K562 (cell line): ENCODE data around the gene SNX1. TPM values are rescaled to one million over a fixed set of nuclear protein-coding genes. Genes with fewer than 3 reads are reported as not detected.

Source experiments
- ATAC-seq: fragments of 200-7000 bp; cut with Tn5 transposase; 3 replicates; pipeline ENCODE4 v1.9.1; 2020; ENCODE audit warnings: moderate library complexity
- BruUV-seq: library from RNA; stranded (reverse); fragments of 400-500 nt; replicated peaks from 2 replicates; lab custom pipeline; 2021; lab: Mats Ljungman, UMichigan
- CTCF ChIA-PET: fragments of 300-600 bp; formaldehyde crosslinking; extraction: SDS; loops from one replicate; lab custom pipeline; 2021; ENCODE audit warnings: low intra/inter-chr PET ratio; lab: Yijun Ruan, JAX
- POLR2A ChIA-PET: fragments of 300-600, 350-650 bp; sonication (Branson Sonifier 250); formaldehyde crosslinking; extraction: SDS; loops from one replicate; lab custom pipeline; 2021; ENCODE audit warnings: antibody characterized with exemption, inconsistent platforms; lab: Yijun Ruan, JAX
- DNase-seq, 4 experiments: peaks; one replicate each; pipeline versions ENCODE4 v3.0.0 to v3.0.0-alpha.2; 2011 to 2018; ENCODE audit warnings: low spot score in 3 of 4, mixed read lengths in 3 of 4; ENCODE audit errors: extremely low read depth in 1 of 4
- FAIRE-seq: peaks from 2 replicates; lab custom pipeline; 2011; peaks lifted over from hg19 to GRCh38; lab: Jason Lieb, UNC
- H2AFZ ChIP-seq: 2 replicates; pipeline ENCODE4 v1.6.0; 2011; ENCODE audit warnings: low read depth, low read length, control low read depth, inconsistent platforms
- H3K27ac ChIP-seq: fragments of 200-600 bp; 3 replicates; pipeline ENCODE4 v1.8.0; 2011; ENCODE audit warnings: low read depth, mild to moderate bottlenecking, control low read depth, inconsistent platforms, low read length, moderate library complexity, mixed read lengths; ENCODE audit errors: extremely low read depth
- H3K27me3 ChIP-seq, 2 experiments: fragments of 300-600 bp in 1 of 2; 2 replicates in 1 of 2; 3 replicates in 1 of 2; pipeline versions ENCODE4 v1.6.0 to v1.8.0; 2011; ENCODE audit warnings: inconsistent platforms in 2 of 2, low read length in 2 of 2, mild to moderate bottlenecking in 1 of 2, mixed read lengths in 1 of 2, moderate library complexity in 1 of 2; ENCODE audit not compliant: control insufficient read depth in 2 of 2, insufficient read depth in 2 of 2
- H3K36me3 ChIP-seq: fragments of 300-600 bp; 3 replicates; pipeline ENCODE4 v1.8.0; 2011; ENCODE audit warnings: mild to moderate bottlenecking, low read length, inconsistent platforms; ENCODE audit not compliant: control insufficient read depth, insufficient read depth
- H3K4me1 ChIP-seq, 2 experiments: fragments of 200-600 bp in 1 of 2; replicated peaks in 1 of 2; 2 replicates in 1 of 2; 3 replicates in 1 of 2; pipeline versions ENCODE4 v1.5.1 to v1.8.0; 2011; ENCODE audit warnings: inconsistent platforms in 2 of 2, low read length in 2 of 2, mild to moderate bottlenecking in 1 of 2, mixed read lengths in 1 of 2, moderate library complexity in 1 of 2; ENCODE audit not compliant: control insufficient read depth in 2 of 2, insufficient read depth in 2 of 2
- H3K4me2 ChIP-seq: 2 replicates; pipeline ENCODE4 v1.6.1; 2011; ENCODE audit warnings: low read length, control low read depth, inconsistent platforms, mixed read lengths; ENCODE audit not compliant: insufficient read depth
- H3K4me3 ChIP-seq: fragments of 200-600 bp; sonication (generic), shearing (Covaris generic); 2 replicates; pipeline ENCODE4 v1.5.1; 2016; ENCODE audit warnings: control low read depth, inconsistent platforms
- H3K79me2 ChIP-seq: fragments of 200-600 bp; 3 replicates; pipeline ENCODE4 v1.8.0; 2011; ENCODE audit warnings: low read length, inconsistent platforms; ENCODE audit not compliant: control insufficient read depth, insufficient read depth
- H3K9ac ChIP-seq, 2 experiments: 2 replicates each; pipeline versions ENCODE4 v1.6.0 to v1.6.1; 2011; ENCODE audit warnings: low read depth in 2 of 2, low read length in 2 of 2, control low read depth in 1 of 2, inconsistent platforms in 1 of 2, mild to moderate bottlenecking in 1 of 2, mixed read lengths in 1 of 2; ENCODE audit not compliant: insufficient read depth in 1 of 2
- H3K9me1 ChIP-seq: one replicate; pipeline ENCODE4 v1.6.0; 2011; ENCODE audit warnings: inconsistent platforms, mild to moderate bottlenecking, low read length, moderate library complexity; ENCODE audit not compliant: control insufficient read depth, insufficient read depth
- H3K9me3 ChIP-seq: replicated peaks from 2 replicates; pipeline ENCODE4 v1.5.1; 2011; ENCODE audit warnings: low read depth, low read length, inconsistent platforms; ENCODE audit not compliant: control insufficient read depth, insufficient read depth
- H4K20me1 ChIP-seq: replicated peaks from 2 replicates; pipeline ENCODE4 v1.6.1; 2011; ENCODE audit warnings: low read length, inconsistent platforms, mixed read lengths; ENCODE audit not compliant: control insufficient read depth, insufficient read depth
- ATF2 ChIP-seq: sonication (generic); formaldehyde crosslinking; IDR thresholded peaks from 2 replicates; pipeline ENCODE4 v1.8.1; 2022; ENCODE audit warnings: missing genetic modification reagents
- BCL6 ChIP-seq: fragments of 250-450 bp; sonication (Bioruptor Pico); IDR thresholded peaks from 2 replicates; pipeline ENCODE4 v1.4.0; 2020
- BCOR ChIP-seq: fragments of 450-650 bp; IDR thresholded peaks from 2 replicates; pipeline ENCODE4 v1.6.1; 2016
- DNMT1 ChIP-seq: fragments of 450-650 bp; IDR thresholded peaks from 2 replicates; pipeline ENCODE4 v1.6.1; 2016; ENCODE audit warnings: antibody characterized with exemption, mild to moderate bottlenecking
- FOS ChIP-seq: IDR thresholded peaks from 3 replicates; pipeline ENCODE4 v1.6.1; 2011; ENCODE audit not compliant: insufficient read length; ENCODE audit errors: extremely low read depth
- HMG20A ChIP-seq: fragments of 450-650 bp; formaldehyde crosslinking; conservative IDR thresholded peaks from 2 replicates; pipeline ENCODE4 v1.4.0; 2020; ENCODE audit warnings: mild to moderate bottlenecking, mixed read lengths
- HMGXB4 ChIP-seq: sonication (generic); formaldehyde crosslinking; IDR thresholded peaks from 2 replicates; pipeline ENCODE4 v1.8.1; 2023; ENCODE audit warnings: mild to moderate bottlenecking, missing genetic modification reagents
- POLR2A ChIP-seq: fragments of 450-650 bp; conservative IDR thresholded peaks from 2 replicates; pipeline ENCODE4 v1.6.1; 2016
- POLR2AphosphoS2 ChIP-seq: IDR thresholded peaks from 2 replicates; pipeline ENCODE4 v1.6.1; 2012; ENCODE audit warnings: low read length, improper control_type of control experiment
- POLR2B ChIP-seq: fragments of 450-650 bp; IDR thresholded peaks from 2 replicates; pipeline ENCODE4 v1.6.1; 2018; ENCODE audit warnings: low read depth; ENCODE audit not compliant: partially characterized antibody
- POLR2G ChIP-seq: fragments of 200-400 bp; formaldehyde crosslinking; IDR thresholded peaks from 2 replicates; pipeline ENCODE4 v1.6.1; 2017; ENCODE audit warnings: low read depth, mild to moderate bottlenecking, antibody characterized with exemption, low read length, moderate library complexity
- RBFOX2 ChIP-seq: fragments of 200-400 bp; formaldehyde crosslinking; IDR thresholded peaks from 2 replicates; pipeline ENCODE4 v1.6.1; 2017; ENCODE audit warnings: low read depth, mild to moderate bottlenecking, low read length, moderate library complexity
- WGBS: fragments of 100-300 bp; shearing (Covaris generic); methylation state at CpG from one replicate; pipeline ENCODE4 v1.1.6; 2016; ENCODE audit warnings: low coverage, mixed read lengths; ENCODE audit not compliant: insufficient coverage; ENCODE audit errors: missing lambda C conversion rate; 5-methylcytosine and 5-hydroxymethylcytosine counted together
- in situ Hi-C: fragments of 300-500 bp; cut with MboI; formaldehyde crosslinking; loops from 4 replicates; pipeline ENCODE4 v1.15.0; 2018; ENCODE audit warnings: inconsistent platforms, mixed read lengths
- intact Hi-C: fragments of 100-400 bp; cut with micrococcal nuclease; formaldehyde crosslinking; loops from 2 replicates; pipeline ENCODE4 v1.14.2; 2022
- polyA plus RNA-seq, 8 experiments: library from polyadenylated mRNA; depleted of rRNA in 4 of 8; stranded (reverse) in 5 of 8; unstranded in 3 of 8; fragments of >200 nt; fragmentation: Nextera tagmentation in 2 of 8; fragmentation: Illumina TruSeq in 1 of 8; extraction: Ambion mirVana in 2 of 8; extraction: Trizol in 1 of 8; gene quantifications; 2 replicates each; pipeline versions ENCODE4 v1.2.1 to v1.2.3, GENCODE V29; 2011 to 2014; ENCODE audit warnings: inconsistent platforms in 1 of 8, missing spikeins in 1 of 8
- total RNA-seq, 7 experiments: library from RNA; depleted of rRNA in 6 of 7; stranded (reverse); fragments of >200 nt in 6 of 7; fragmentation: Illumina TruSeq in 2 of 7; extraction: Trizol in 2 of 7; gene quantifications; 2 replicates each; pipeline versions ENCODE4 v1.2.1 to v1.2.3, GENCODE V29; 2011 to 2021; ENCODE audit warnings: low replicate concordance in 1 of 7

The SNX1 gene
- total and polyA plus RNA-seq, 9 of the 15 experiments (the other 6 are each of a cell fraction or from before 2014, with no cell fraction given), result 11.0 to 105 (median 59.9) TPM

DNA sequence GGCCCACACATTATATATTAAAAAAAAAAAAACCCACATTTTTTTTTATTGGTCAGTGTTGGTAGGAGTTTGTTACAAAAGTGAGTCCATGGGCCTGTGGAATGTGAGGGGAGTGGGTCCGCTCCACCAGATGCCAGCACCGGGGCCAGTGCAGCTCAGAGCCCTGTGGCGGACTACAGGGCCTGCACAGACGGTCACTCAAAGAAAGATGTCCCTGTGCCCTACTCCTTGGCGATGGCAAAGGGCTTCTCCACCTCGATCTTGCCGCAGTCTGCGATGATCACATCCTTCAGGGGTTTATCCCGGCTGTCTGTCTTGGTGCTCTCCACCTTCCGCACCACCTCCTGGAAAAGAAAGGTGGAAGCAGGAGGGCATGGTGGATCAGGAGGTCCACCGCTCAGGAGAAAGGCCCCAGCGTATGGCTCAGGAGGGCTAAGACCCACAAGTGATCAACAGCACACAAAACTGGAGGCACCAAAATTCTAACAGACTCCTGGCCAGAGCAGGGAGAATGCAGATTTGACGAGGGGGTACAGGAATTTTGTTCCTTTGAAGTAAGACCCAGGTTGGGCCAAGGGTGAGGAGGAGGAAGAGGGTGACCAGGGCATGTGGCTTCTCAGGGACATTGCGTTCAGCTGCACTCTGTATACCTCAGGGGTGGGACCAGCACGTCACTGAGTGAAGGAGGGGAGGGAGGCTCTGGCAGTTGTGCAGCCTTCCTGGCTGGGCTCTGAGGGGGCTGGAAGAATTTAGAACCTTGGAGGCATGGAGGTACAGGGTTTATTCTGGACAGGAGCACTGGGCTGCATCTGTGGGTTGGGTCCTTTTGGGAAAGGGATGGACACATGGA is 60.2 kb downstream of the SNX1 start:
- BruUV-seq, result TSS peak; percentile 40
- TF ChIP-seq HMGXB4 (no peak), POLR2A (peak; percentile 25; the same call in 1 of the 2 replicates), RBFOX2 (peak; percentile 40; the same call in 1 of the 2 replicates), DNMT1 (no peak), POLR2G (peak; percentile 32), HMG20A (no peak), ATF2 (CRISPR knock-in tag) (no peak), POLR2B (peak; percentile 21), BCL6 (CRISPR knock-in tag) (no peak), FOS (no peak), BCOR (no peak), POLR2AphosphoS2 (0 out of 2 replicates have a peak, but pooled peaks have one; percentile 31)
- CTCF ChIA-PET, result interaction anchor here (0.6 kb wide), 1 partner anchor 200 kb away, joined by 5 read pairs; the partner anchor contains the start of gene CSNK1G1
- no peak overlapping the region for H2AFZ ChIP-seq
- H4K20me1 ChIP-seq, result no peaks in the 10 kb centered on the region; the same call in 1 of the 2 replicates
- peaks cover 65% of the 10 kb centered on the region for H3K36me3 ChIP-seq
- WGBS, result 89% methylated on average over 10 of the region's 15 CpGs
- no peaks in the 10 kb centered on the region for H3K9me1 ChIP-seq
- POLR2A ChIA-PET, result interaction anchor here (0.8 to 3.3 kb wide), 4 partner anchors 7 to 561 kb away, joined by 3 to 36 read pairs (median 4); partner anchors contain the start of genes PCLAF and PPIB
- ATAC-seq, result no peak
- H3K27ac ChIP-seq, result no peak overlapping the region
- H3K9ac ChIP-seq, result no peak overlapping the region
- H3K4me2 ChIP-seq, result no peak overlapping the region
- H3K9me3 ChIP-seq, result no peaks in the 10 kb centered on the region
- no peak for FAIRE-seq
- intact Hi-C loops (loop anchor here (10.0 kb wide), 1 partner anchor 541 kb away; no protein-coding TSS in a partner anchor), in situ Hi-C loops (no loop called here)
- no peak overlapping the region for H3K4me3 ChIP-seq
- peaks cover 27% of the 10 kb centered on the region for H3K79me2 ChIP-seq
- H3K27me3 ChIP-seq, result no peaks in the 10 kb centered on the region
- H3K4me1 ChIP-seq, result peaks cover 6 to 42% of the 10 kb centered on the region in 2 experiments; a peak in 4 of 5 replicates
- no peak for DNase-seq
